HUES48 (cell line): Measurements from ENCODE around the gene RAD52.

ENCODE experiments used
- H3K27ac ChIP-seq: one replicate; pipeline ENCODE4 v1.7.0; 2013; ENCODE audit warnings: low read depth, low read length, inconsistent platforms
- H3K27me3 ChIP-seq: 2 replicates; pipeline ENCODE4 v1.6.1; 2013; ENCODE audit warnings: mild to moderate bottlenecking, low read length; ENCODE audit not compliant: control insufficient read depth, insufficient read depth
- H3K36me3 ChIP-seq: 2 replicates; pipeline ENCODE4 v1.6.1; 2013; ENCODE audit warnings: low read length; ENCODE audit not compliant: control insufficient read depth, insufficient read depth
- H3K4me1 ChIP-seq: 2 replicates; pipeline ENCODE4 v1.6.1; 2013; ENCODE audit warnings: mild to moderate bottlenecking, low read length; ENCODE audit not compliant: control insufficient read depth, insufficient read depth
- H3K4me3 ChIP-seq: 2 replicates; pipeline ENCODE4 v1.5.1; 2013; ENCODE audit warnings: mild to moderate bottlenecking, low read depth, low read length
- H3K9ac ChIP-seq: 2 replicates; pipeline ENCODE4 v1.6.1; 2013; ENCODE audit warnings: mild to moderate bottlenecking, low read depth, low read length, moderate library complexity
- H3K9me3 ChIP-seq: 2 replicates; pipeline ENCODE4 v1.6.1; 2013; ENCODE audit warnings: low read length; ENCODE audit not compliant: control insufficient read depth, insufficient read depth

RAD52 gene

DNA sequence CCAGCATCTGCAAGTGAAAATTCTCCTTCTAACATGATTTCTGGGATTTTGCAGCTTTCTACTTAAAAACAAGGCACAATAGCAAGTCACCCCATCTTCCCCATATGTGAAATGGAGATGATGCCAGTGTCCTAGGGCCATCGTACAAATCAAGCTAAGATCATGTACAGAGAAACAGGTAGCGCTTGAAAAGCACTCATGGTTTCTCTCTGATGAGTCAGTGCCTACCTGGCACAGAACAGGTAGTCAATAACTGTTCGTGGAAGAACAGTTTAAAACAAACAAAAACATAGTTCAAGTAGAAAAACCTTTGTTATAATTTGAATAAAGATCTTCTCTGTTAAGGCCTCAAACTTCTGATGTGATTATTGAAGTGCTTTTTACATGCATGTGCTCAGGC lies 46.9 kb downstream of the RAD52 start:
- Histone ChIP-seq H3K27ac (no peak overlapping the region), H3K9me3 (no peaks in the 10 kb centered on the region), H3K4me1 (no peaks in the 10 kb centered on the region), H3K9ac (no peak overlapping the region), H3K4me3 (no peak overlapping the region), H3K36me3 (peaks cover 90% of the 10 kb centered on the region), H3K27me3 (no peaks in the 10 kb centered on the region)

DNA sequence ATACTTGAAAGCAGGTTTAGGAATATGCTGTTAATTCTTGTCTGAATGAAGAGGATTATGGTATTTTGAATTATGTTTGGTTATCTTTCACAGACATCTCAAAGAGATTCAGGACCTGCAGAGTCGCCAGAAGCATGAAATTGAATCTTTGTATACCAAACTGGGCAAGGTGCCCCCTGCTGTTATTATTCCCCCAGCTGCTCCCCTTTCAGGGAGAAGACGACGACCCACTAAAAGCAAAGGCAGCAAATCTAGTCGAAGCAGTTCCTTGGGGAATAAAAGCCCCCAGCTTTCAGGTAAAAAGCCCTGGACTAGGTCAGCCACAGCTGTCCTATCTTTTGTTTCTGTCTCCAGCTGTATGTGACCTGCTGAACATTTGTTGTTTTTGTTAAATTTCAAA lies 52.1 kb downstream of the RAD52 start:
- Histone ChIP-seq H3K36me3 (peaks cover 87% of the 10 kb centered on the region), H3K4me3 (no peak overlapping the region), H3K27me3 (no peaks in the 10 kb centered on the region), H3K27ac (no peak overlapping the region), H3K4me1 (no peaks in the 10 kb centered on the region), H3K9me3 (no peaks in the 10 kb centered on the region), H3K9ac (no peak overlapping the region; the same call in 1 of the 2 replicates)

DNA sequence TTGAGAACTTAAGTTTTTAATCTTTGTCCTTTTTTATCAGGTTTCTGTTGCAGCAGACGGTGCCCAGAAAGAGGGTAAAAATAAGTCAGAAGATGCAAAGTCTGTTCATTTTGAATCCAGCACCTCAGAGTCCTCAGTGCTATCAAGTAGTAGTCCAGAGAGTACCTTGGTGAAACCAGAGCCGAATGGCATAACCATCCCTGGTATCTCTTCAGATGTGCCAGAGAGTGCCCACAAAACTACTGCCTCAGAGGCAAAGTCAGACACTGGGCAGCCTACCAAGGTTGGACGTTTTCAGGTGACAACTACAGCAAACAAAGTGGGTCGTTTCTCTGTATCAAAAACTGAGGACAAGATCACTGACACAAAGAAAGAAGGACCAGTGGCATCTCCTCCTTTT lies 53.5 kb downstream of the RAD52 start:
- Histone ChIP-seq H3K9me3 (no peaks in the 10 kb centered on the region), H3K4me3 (no peak overlapping the region), H3K9ac (no peak overlapping the region), H3K27ac (no peak overlapping the region), H3K36me3 (peaks cover 84% of the 10 kb centered on the region), H3K4me1 (no peaks in the 10 kb centered on the region), H3K27me3 (no peaks in the 10 kb centered on the region)

DNA sequence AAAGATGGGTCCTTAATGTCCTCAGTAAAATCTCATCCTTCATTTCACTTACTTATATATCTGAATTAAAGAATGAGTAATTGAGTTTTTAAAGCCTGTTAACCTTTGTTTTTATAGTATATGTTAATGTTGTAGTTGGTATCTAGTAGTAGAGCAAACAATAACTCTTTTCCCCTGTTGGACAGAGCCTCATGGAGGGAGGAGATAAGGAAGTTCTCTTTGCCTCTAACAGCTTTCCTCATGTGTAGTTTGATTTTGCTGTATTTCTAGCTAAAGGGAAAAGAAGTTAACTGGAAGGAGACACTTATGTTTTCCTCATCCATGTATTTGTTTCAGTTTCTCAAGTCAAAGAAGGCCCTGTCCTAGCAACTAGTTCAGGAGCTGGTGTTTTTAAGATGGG lies 55.3 kb downstream of the RAD52 start:
- H3K27ac ChIP-seq: no peak overlapping the region
- H3K4me3 ChIP-seq: no peak overlapping the region
- no peaks in the 10 kb centered on the region for H3K27me3 ChIP-seq
- peaks cover 84% of the 10 kb centered on the region for H3K36me3 ChIP-seq
- no peak overlapping the region for H3K9ac ChIP-seq
- no peaks in the 10 kb centered on the region for H3K4me1 ChIP-seq
- no peaks in the 10 kb centered on the region for H3K9me3 ChIP-seq

DNA sequence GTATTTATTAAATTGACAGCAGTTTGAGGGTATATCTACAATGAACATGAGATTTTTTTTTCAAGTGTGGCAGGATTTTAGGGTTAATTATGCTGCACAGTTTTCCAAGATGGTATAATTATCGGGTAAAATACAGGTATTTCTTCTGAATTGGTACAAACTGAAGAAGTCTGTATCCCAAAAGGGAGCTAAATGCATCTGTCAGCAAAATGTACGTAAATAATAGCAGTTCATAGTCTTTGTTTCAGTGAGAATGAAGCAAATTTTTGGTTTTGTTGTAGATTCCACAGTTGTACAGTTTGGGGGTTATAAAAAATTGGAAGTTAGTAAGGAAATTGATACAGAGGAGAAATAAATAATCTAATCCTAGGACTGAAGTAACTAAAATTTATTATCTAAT lies 63.3 kb downstream of the RAD52 start:
- Histone ChIP-seq H3K9me3 (no peaks in the 10 kb centered on the region), H3K9ac (no peak overlapping the region), H3K27ac (no peak overlapping the region), H3K4me3 (no peak overlapping the region), H3K4me1 (no peaks in the 10 kb centered on the region), H3K27me3 (no peaks in the 10 kb centered on the region), H3K36me3 (peaks cover 97% of the 10 kb centered on the region)

DNA sequence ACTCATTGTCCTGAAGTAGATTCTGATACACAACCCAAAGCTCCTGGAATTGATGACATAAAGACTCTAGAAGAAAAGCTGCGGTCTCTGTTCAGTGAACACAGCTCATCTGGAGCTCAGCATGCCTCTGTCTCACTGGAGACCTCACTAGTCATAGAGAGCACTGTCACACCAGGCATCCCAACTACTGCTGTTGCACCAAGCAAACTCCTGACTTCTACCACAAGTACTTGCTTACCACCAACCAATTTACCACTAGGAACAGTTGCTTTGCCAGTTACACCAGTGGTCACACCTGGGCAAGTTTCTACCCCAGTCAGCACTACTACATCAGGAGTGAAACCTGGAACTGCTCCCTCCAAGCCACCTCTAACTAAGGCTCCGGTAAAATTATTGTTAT lies 63.8 kb downstream of the RAD52 start:
- H3K36me3 ChIP-seq: peaks cover 99% of the 10 kb centered on the region

DNA sequence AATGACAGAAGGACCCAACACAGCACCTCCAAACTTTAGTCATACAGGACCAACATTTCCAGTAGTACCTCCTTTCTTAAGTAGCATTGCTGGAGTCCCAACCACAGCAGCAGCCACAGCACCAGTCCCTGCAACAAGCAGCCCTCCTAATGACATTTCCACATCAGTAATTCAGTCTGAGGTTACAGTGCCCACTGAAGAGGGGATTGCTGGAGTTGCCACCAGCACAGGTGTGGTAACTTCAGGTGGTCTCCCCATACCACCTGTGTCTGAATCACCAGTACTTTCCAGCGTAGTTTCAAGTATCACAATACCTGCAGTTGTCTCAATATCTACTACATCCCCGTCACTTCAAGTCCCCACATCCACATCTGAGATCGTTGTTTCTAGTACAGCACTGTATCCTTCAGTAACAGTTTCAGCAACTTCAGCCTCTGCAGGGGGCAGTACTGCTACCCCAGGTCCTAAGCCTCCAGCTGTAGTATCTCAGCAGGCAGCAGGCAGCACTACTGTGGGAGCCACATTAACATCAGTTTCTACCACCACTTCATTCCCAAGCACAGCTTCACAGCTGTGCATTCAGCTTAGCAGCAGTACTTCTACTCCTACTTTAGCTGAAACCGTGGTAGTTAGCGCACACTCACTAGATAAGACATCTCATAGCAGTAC lies 64.6 kb downstream of the RAD52 start:
- Histone ChIP-seq H3K36me3 (peaks cover 99% of the 10 kb centered on the region), H3K27me3 (no peaks in the 10 kb centered on the region), H3K9me3 (no peaks in the 10 kb centered on the region), H3K27ac (no peak overlapping the region), H3K4me1 (no peaks in the 10 kb centered on the region), H3K4me3 (no peak overlapping the region), H3K9ac (no peak overlapping the region)

More for the DNA sequence above, 63.8 kb downstream of the RAD52 start:
- Histone ChIP-seq H3K9me3 (no peaks in the 10 kb centered on the region), H3K4me1 (no peaks in the 10 kb centered on the region), H3K27me3 (no peaks in the 10 kb centered on the region), H3K27ac (no peak overlapping the region), H3K9ac (no peak overlapping the region), H3K4me3 (no peak overlapping the region)

DNA sequence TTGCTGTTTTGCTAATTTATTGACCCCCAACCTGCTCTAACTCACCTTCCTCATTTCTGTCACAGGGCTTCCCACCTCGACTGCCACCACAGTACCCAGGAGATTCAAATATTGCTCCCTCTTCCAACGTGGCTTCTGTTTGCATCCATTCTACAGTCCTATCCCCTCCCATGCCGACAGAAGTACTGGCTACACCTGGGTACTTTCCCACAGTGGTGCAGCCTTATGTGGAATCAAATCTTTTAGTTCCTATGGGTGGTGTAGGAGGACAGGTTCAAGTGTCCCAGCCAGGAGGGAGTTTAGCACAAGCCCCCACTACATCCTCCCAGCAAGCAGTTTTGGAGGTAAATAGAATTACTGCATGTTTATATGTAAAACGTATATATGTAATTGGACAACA lies 68.8 kb downstream of the RAD52 start:
- Histone ChIP-seq H3K4me3 (no peak overlapping the region), H3K27me3 (no peaks in the 10 kb centered on the region), H3K9ac (no peak overlapping the region), H3K27ac (no peak overlapping the region), H3K9me3 (no peaks in the 10 kb centered on the region), H3K36me3 (peaks cover 79% of the 10 kb centered on the region), H3K4me1 (no peaks in the 10 kb centered on the region)

DNA sequence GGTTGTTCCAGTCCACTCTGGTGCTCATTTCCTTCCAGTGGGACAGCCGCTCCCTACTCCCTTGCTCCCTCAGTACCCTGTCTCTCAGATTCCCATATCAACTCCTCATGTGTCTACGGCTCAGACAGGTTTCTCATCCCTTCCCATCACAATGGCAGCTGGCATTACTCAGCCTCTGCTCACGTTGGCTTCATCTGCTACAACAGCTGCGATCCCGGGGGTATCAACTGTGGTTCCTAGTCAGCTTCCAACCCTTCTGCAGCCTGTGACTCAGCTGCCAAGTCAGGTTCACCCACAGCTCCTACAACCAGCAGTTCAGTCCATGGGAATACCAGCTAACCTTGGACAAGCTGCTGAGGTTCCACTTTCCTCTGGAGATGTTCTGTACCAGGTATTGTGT lies 69.9 kb downstream of the RAD52 start:
- Histone ChIP-seq H3K36me3 (peaks cover 71% of the 10 kb centered on the region), H3K9ac (no peak overlapping the region), H3K27ac (no peak overlapping the region), H3K9me3 (no peaks in the 10 kb centered on the region), H3K4me1 (no peaks in the 10 kb centered on the region), H3K4me3 (no peak overlapping the region), H3K27me3 (no peaks in the 10 kb centered on the region)

DNA sequence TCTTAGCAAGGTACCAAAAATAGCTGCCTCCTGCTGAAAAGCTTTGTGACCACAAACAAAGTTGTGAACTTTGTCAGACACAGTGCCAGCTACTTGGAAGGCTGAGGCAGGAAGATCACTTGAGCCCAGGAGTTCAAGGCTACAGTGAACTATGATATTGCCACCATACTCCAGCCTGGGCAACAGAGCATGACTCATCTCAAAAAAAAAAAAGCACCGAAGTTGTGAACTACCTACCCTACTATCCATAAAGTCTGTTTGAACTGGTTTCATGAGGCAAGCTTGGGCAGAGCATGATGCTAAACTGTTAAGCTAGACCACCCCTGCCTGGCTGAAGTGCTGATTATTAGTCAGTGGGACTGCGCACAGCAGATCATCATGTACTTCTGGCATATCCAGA lies 75.5 kb downstream of the RAD52 start:
- Histone ChIP-seq H3K9me3 (no peaks in the 10 kb centered on the region), H3K4me3 (no peak overlapping the region), H3K27me3 (no peaks in the 10 kb centered on the region), H3K4me1 (no peaks in the 10 kb centered on the region), H3K27ac (no peak overlapping the region), H3K36me3 (peaks cover 60% of the 10 kb centered on the region), H3K9ac (no peak overlapping the region)

DNA sequence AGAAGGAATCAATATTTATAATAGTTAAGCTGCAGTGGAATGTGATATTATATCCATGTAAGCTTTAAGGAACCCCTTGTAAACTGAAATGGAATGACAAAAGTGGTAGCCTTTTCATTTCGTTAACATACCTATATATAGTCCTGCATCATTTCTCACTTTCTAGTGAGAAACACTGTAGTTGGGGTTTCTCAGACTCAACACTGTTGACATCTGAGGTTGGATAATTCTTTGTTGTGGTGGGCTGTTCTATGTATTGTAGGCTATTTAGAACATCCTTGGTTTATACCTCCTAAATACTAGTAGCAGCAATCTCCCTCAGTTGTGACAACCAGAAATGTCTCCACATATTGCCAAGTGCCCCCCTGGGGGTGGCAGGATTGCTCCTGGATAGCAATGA lies 79.1 kb downstream of the RAD52 start:
- Histone ChIP-seq H3K36me3 (peaks cover 82% of the 10 kb centered on the region), H3K9ac (no peak overlapping the region)

More for the DNA sequence above, 79.1 kb downstream of the RAD52 start:
- Histone ChIP-seq H3K27me3 (no peaks in the 10 kb centered on the region), H3K4me3 (no peak overlapping the region), H3K27ac (no peak overlapping the region), H3K9me3 (no peaks in the 10 kb centered on the region), H3K4me1 (no peaks in the 10 kb centered on the region)
